HepG2 (cell line): ENCODE data around the gene NPTXR. TPM values are rescaled to one million over a fixed set of nuclear protein-coding genes. Genes with fewer than 3 reads are reported as not detected.

Experiments used
- ATAC-seq: fragments of 200-7000 bp; cut with Tn5 transposase; 3 replicates; pipeline ENCODE4 v1.9.1; 2020; ENCODE audit warnings: mild to moderate bottlenecking, moderate library complexity
- BruUV-seq: library from RNA; stranded (reverse); fragments of 400-500 nt; replicated peaks from 2 replicates; lab custom pipeline; 2021; lab: Mats Ljungman, UMichigan
- CTCF ChIA-PET: fragments of 300-600 bp; formaldehyde crosslinking; extraction: SDS; loops from one replicate; lab custom pipeline; 2021; ENCODE audit warnings: low total read pairs, inconsistent platforms, low intra/inter-chr PET ratio; lab: Yijun Ruan, JAX
- POLR2A ChIA-PET: fragments of 350-600 bp; sonication (Branson Sonifier 250); formaldehyde crosslinking; loops from one replicate; lab custom pipeline; 2020; ENCODE audit warnings: antibody characterized with exemption, inconsistent platforms; lab: Yijun Ruan, JAX
- DNase-seq: peaks from one replicate; pipeline ENCODE4 v3.0.0-alpha.2; 2015; ENCODE audit warnings: low spot score
- FAIRE-seq: peaks from 3 replicates; lab custom pipeline; 2011; peaks lifted over from hg19 to GRCh38; lab: Jason Lieb, UNC
- H2AFZ ChIP-seq: one replicate; pipeline ENCODE4 v1.6.1; 2011; ENCODE audit warnings: low read length, inconsistent platforms
- H3K27ac ChIP-seq: fragments of 300-600 bp; 3 replicates; pipeline ENCODE4 v1.8.0; 2011; ENCODE audit warnings: mixed run types, mild to moderate bottlenecking, mixed read lengths, low read length, inconsistent platforms; ENCODE audit not compliant: insufficient read depth; ENCODE audit errors: extremely low read length
- H3K27me3 ChIP-seq, 2 experiments: fragments of 200-600 bp in 1 of 2; 2 replicates in 1 of 2; 3 replicates in 1 of 2; pipeline versions ENCODE4 v1.6.0 to v1.8.0; 2011; ENCODE audit warnings: low read length in 2 of 2, mild to moderate bottlenecking in 2 of 2, moderate library complexity in 2 of 2, inconsistent platforms in 1 of 2; ENCODE audit not compliant: insufficient read depth in 2 of 2, control insufficient read depth in 1 of 2
- H3K36me3 ChIP-seq, 2 experiments: fragments of 200-600 bp in 1 of 2; replicated peaks in 1 of 2; 2 replicates in 1 of 2; 3 replicates in 1 of 2; pipeline versions ENCODE4 v1.5.1 to v1.8.0; 2011; ENCODE audit warnings: low read length in 2 of 2, inconsistent platforms in 1 of 2; ENCODE audit not compliant: insufficient read depth in 2 of 2, control insufficient read depth in 1 of 2
- H3K4me1 ChIP-seq: 2 replicates; pipeline ENCODE4 v1.5.1; 2012; ENCODE audit warnings: low read length, inconsistent platforms; ENCODE audit not compliant: insufficient read depth
- H3K4me2 ChIP-seq: 2 replicates; pipeline ENCODE4 v1.6.0; 2011; ENCODE audit warnings: low read depth, low read length, inconsistent platforms
- H3K4me3 ChIP-seq, 3 experiments: fragments of 200-600 bp in 1 of 3; sonication (generic), shearing (Covaris generic) in 1 of 3; replicated peaks in 1 of 3; 2 replicates each; pipeline ENCODE4 v1.5.1; 2011 to 2016; ENCODE audit warnings: low read length in 3 of 3, inconsistent platforms in 2 of 3, low read depth in 2 of 3, mild to moderate bottlenecking in 2 of 3, control low read depth in 1 of 3, mixed read lengths in 1 of 3; ENCODE audit not compliant: insufficient read depth in 1 of 3
- H3K79me2 ChIP-seq: one replicate; pipeline ENCODE4 v1.6.1; 2011; ENCODE audit warnings: low read length, inconsistent platforms; ENCODE audit not compliant: insufficient read depth
- H3K9ac ChIP-seq: 2 replicates; pipeline ENCODE4 v1.6.0; 2011; ENCODE audit warnings: mild to moderate bottlenecking, low read depth, low read length, inconsistent platforms; ENCODE audit not compliant: insufficient read depth
- H3K9me3 ChIP-seq: 2 replicates; pipeline ENCODE4 v1.5.1; 2012; ENCODE audit warnings: mild to moderate bottlenecking, low read length
- H4K20me1 ChIP-seq: 2 replicates; pipeline ENCODE4 v1.6.0; 2011; ENCODE audit warnings: inconsistent platforms, mild to moderate bottlenecking, low read length, moderate library complexity; ENCODE audit not compliant: insufficient read depth
- ARID3A ChIP-seq: IDR thresholded peaks from 2 replicates; pipeline ENCODE4 v1.6.1; 2012; ENCODE audit warnings: low read depth, low read length, improper control_type of control experiment
- DR1 ChIP-seq: sonication (generic); formaldehyde crosslinking; IDR thresholded peaks from 2 replicates; pipeline ENCODE4 v1.8.0; 2021; ENCODE audit warnings: mild to moderate bottlenecking, missing genetic modification reagents, inconsistent platforms
- FIP1L1 ChIP-seq: fragments of 200-400 bp; formaldehyde crosslinking; IDR thresholded peaks from 2 replicates; pipeline ENCODE4 v1.6.1; 2018; ENCODE audit warnings: low read depth, mild to moderate bottlenecking, low read length, moderate library complexity, borderline replicate concordance; ENCODE audit not compliant: insufficient read depth
- GATAD2A ChIP-seq: IDR thresholded peaks from 2 replicates; pipeline ENCODE4 v1.6.1; 2016
- GLMP ChIP-seq: sonication (generic); formaldehyde crosslinking; IDR thresholded peaks from 2 replicates; pipeline ENCODE4 v1.9.0; 2021; ENCODE audit warnings: missing genetic modification reagents, mild to moderate bottlenecking, borderline replicate concordance
- SOX6 ChIP-seq, 2 experiments: fragments of 450-650 bp in 1 of 2; sonication (generic) in 1 of 2; formaldehyde crosslinking in 1 of 2; IDR thresholded peaks; 2 replicates each; pipeline versions ENCODE4 v1.4.0 to v1.6.1; 2017 to 2020; ENCODE audit warnings: antibody characterized with exemption in 1 of 2, mild to moderate bottlenecking in 1 of 2, missing genetic modification reagents in 1 of 2
- ZNF549 ChIP-seq: sonication (generic); formaldehyde crosslinking; IDR thresholded peaks from 2 replicates; pipeline ENCODE4 v1.5.0; 2020; ENCODE audit warnings: missing genetic modification reagents
- ZNF674 ChIP-seq: sonication (generic); formaldehyde crosslinking; IDR thresholded peaks from 2 replicates; pipeline ENCODE4 v1.5.0; 2020; ENCODE audit warnings: low read depth, mild to moderate bottlenecking, missing genetic modification reagents
- ZNF737 ChIP-seq: sonication (generic); formaldehyde crosslinking; IDR thresholded peaks from 2 replicates; pipeline ENCODE4 v1.5.0; 2020; ENCODE audit warnings: missing genetic modification reagents, mild to moderate bottlenecking, borderline replicate concordance
- ZNF747 ChIP-seq: sonication (generic); formaldehyde crosslinking; IDR thresholded peaks from 2 replicates; pipeline ENCODE4 v1.8.1; 2023; ENCODE audit warnings: missing genetic modification reagents, mild to moderate bottlenecking, borderline replicate concordance
- WGBS: methylation state at CpG from one replicate; pipeline ENCODE4 v1.1.6; 2017; ENCODE audit warnings: low lambda C conversion rate; 5-methylcytosine and 5-hydroxymethylcytosine counted together
- in situ Hi-C: cut with HindIII; loops from 2 replicates; pipeline ENCODE4 v1.10.0; 2017; ENCODE audit warnings: low pct_unique_long_range_greater_than_20kb; ENCODE audit not compliant: extremely low pct_ligation_motif_present
- intact Hi-C: fragments of 100-400 bp; cut with micrococcal nuclease; formaldehyde crosslinking; loops from one replicate; pipeline ENCODE4 v1.10.0; 2022; ENCODE audit not compliant: unreplicated experiment
- polyA plus RNA-seq, 8 experiments: library from polyadenylated mRNA; depleted of rRNA in 3 of 8; stranded (reverse) in 7 of 8; unstranded in 1 of 8; fragments of >200 nt; fragmentation: Illumina TruSeq in 4 of 8; extraction: Trizol in 4 of 8; gene quantifications; 2 replicates each; pipeline versions ENCODE4 v1.2.1 to v1.2.3, GENCODE V29; 2011 to 2016; ENCODE audit warnings: low read depth in 4 of 8, missing spikeins in 1 of 8, mixed read lengths in 1 of 8; ENCODE audit not compliant: insufficient read depth in 1 of 8
- total RNA-seq, 5 experiments: library from RNA; depleted of rRNA; stranded (reverse); fragments of >200 nt; fragmentation: Illumina TruSeq; extraction: Trizol; gene quantifications; 2 replicates each; pipeline ENCODE4 v1.2.3, GENCODE V29; 2016; ENCODE audit warnings: low read depth in 1 of 5
- TF ChIP-seq, protein P1 (sequence below): sonication (generic); formaldehyde crosslinking; IDR thresholded peaks from 2 replicates; pipeline ENCODE4 v1.5.0; 2020; ENCODE audit warnings: mild to moderate bottlenecking, missing genetic modification reagents
- TF ChIP-seq, protein P2 (sequence below): sonication (generic); formaldehyde crosslinking; IDR thresholded peaks from 2 replicates; pipeline ENCODE4 v1.4.0; 2020; ENCODE audit warnings: mild to moderate bottlenecking, missing genetic modification reagents
- TF ChIP-seq, protein P3 (sequence below): sonication (generic); formaldehyde crosslinking; conservative IDR thresholded peaks from 2 replicates; pipeline ENCODE4 v1.4.0; 2020; ENCODE audit warnings: mild to moderate bottlenecking, missing genetic modification reagents, moderate library complexity

NPTXR gene
- total and polyA plus RNA-seq, 2 of the 13 experiments (the other 11 are each of a cell fraction or from before 2014, with no cell fraction given): 2.6 to 4.8 TPM

- ChIA-PET POLR2A (no interaction called here), CTCF (no interaction called here)
- FAIRE-seq (no peak), ATAC-seq (peak; percentile 31), DNase-seq (no peak)
- Histone ChIP-seq H3K4me2 (peak overlapping the region; percentile 44), H3K9me3 (no peaks in the 10 kb centered on the region), H3K27ac (no peak overlapping the region), H3K4me1 (peaks cover 58% of the 10 kb centered on the region), H2AFZ (no peak overlapping the region), H3K4me3 (no peak overlapping the region), H4K20me1 (no peaks in the 10 kb centered on the region), H3K79me2 (no peaks in the 10 kb centered on the region), H3K27me3 (no peaks in the 10 kb centered on the region), H3K9ac (no peak overlapping the region), H3K36me3 (no peaks in the 10 kb centered on the region)
- BruUV-seq: no TSS peak
- intact Hi-C loops: no loop called here
- in situ Hi-C loops: no loop called here
- 0% methylated on average over 6 of the region's 9 CpGs for WGBS
- TF ChIP-seq ZNF737 (CRISPR knock-in tag): no peak
- no peak for TF ChIP-seq ZNF747
- TF ChIP-seq, protein P1, sequence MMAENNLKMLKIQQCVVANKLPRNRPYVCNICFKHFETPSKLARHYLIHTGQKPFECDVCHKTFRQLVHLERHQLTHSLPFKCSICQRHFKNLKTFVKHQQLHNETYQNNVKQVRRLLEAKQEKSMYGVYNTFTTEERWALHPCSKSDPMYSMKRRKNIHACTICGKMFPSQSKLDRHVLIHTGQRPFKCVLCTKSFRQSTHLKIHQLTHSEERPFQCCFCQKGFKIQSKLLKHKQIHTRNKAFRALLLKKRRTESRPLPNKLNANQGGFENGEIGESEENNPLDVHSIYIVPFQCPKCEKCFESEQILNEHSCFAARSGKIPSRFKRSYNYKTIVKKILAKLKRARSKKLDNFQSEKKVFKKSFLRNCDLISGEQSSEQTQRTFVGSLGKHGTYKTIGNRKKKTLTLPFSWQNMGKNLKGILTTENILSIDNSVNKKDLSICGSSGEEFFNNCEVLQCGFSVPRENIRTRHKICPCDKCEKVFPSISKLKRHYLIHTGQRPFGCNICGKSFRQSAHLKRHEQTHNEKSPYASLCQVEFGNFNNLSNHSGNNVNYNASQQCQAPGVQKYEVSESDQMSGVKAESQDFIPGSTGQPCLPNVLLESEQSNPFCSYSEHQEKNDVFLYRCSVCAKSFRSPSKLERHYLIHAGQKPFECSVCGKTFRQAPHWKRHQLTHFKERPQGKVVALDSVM (CRISPR knock-in tag): peak; percentile 81
- no peak for TF ChIP-seq DR1 (CRISPR knock-in tag)
- no peak for TF ChIP-seq FIP1L1
- TF ChIP-seq GATAD2A (CRISPR knock-in tag): 0 out of 2 replicates have a peak, but pooled peaks have one; percentile 16
- TF ChIP-seq SOX6 (IDR thresholded peaks at IDR 0.05): no peak
- TF ChIP-seq SOX6 (CRISPR knock-in tag; IDR thresholded peaks at IDR 0.05): no peak
- TF ChIP-seq, protein P2, sequence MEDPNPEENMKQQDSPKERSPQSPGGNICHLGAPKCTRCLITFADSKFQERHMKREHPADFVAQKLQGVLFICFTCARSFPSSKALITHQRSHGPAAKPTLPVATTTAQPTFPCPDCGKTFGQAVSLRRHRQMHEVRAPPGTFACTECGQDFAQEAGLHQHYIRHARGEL (CRISPR knock-in tag): 0 out of 2 replicates have a peak, but pooled peaks have one; percentile 52
- no peak for TF ChIP-seq ZNF674 (CRISPR knock-in tag)
- TF ChIP-seq GLMP (CRISPR knock-in tag): no peak
- TF ChIP-seq ZNF549: no peak
- TF ChIP-seq ARID3A: no peak
- TF ChIP-seq, protein P3, sequence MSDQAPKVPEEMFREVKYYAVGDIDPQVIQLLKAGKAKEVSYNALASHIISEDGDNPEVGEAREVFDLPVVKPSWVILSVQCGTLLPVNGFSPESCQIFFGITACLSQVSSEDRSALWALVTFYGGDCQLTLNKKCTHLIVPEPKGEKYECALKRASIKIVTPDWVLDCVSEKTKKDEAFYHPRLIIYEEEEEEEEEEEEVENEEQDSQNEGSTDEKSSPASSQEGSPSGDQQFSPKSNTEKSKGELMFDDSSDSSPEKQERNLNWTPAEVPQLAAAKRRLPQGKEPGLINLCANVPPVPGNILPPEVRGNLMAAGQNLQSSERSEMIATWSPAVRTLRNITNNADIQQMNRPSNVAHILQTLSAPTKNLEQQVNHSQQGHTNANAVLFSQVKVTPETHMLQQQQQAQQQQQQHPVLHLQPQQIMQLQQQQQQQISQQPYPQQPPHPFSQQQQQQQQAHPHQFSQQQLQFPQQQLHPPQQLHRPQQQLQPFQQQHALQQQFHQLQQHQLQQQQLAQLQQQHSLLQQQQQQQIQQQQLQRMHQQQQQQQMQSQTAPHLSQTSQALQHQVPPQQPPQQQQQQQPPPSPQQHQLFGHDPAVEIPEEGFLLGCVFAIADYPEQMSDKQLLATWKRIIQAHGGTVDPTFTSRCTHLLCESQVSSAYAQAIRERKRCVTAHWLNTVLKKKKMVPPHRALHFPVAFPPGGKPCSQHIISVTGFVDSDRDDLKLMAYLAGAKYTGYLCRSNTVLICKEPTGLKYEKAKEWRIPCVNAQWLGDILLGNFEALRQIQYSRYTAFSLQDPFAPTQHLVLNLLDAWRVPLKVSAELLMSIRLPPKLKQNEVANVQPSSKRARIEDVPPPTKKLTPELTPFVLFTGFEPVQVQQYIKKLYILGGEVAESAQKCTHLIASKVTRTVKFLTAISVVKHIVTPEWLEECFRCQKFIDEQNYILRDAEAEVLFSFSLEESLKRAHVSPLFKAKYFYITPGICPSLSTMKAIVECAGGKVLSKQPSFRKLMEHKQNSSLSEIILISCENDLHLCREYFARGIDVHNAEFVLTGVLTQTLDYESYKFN: 0 out of 2 replicates have a peak, but pooled peaks have one; percentile 29
Observed at GRCh38 chr22:38858492-38858891, 14.7 kb upstream of the NPTXR start.
